IMR-90 (cell line): ENCODE results near the gene C10orf67. TPM values are rescaled to one million over a fixed set of nuclear protein-coding genes. Genes with fewer than 3 reads are reported as not detected.

Source experiments
- ATAC-seq: fragments of 200-7000 bp; cut with Tn5 transposase; 2 replicates; pipeline ENCODE4 v1.9.1; 2020; ENCODE audit warnings: low read depth, mild to moderate bottlenecking, moderate library complexity
- BruUV-seq: library from RNA; stranded (reverse); fragments of 400-500 nt; replicated peaks from 2 replicates; lab custom pipeline; 2021; lab: Mats Ljungman, UMichigan
- CTCF ChIA-PET: fragments of 300-600 bp; formaldehyde crosslinking; extraction: SDS; loops from one replicate; lab custom pipeline; 2021; ENCODE audit warnings: antibody characterized with exemption; lab: Yijun Ruan, JAX
- POLR2A ChIA-PET: fragments of 300-600 bp; sonication (Branson Sonifier 250); formaldehyde crosslinking; loops from one replicate; lab custom pipeline; 2022; ENCODE audit warnings: antibody characterized with exemption; ENCODE audit not compliant: unreplicated experiment; lab: Charles Lee
- DNase-seq: peaks from one replicate; pipeline ENCODE4 v3.0.0; 2013
- H2AFZ ChIP-seq: replicated peaks from 2 replicates; pipeline ENCODE3; 2013; ENCODE audit warnings: low read length, mild to moderate bottlenecking; ENCODE audit not compliant: poor library complexity
- H2AK5ac ChIP-seq: 2 replicates; pipeline ENCODE4 v1.6.1; 2013; ENCODE audit warnings: low read depth, low read length, inconsistent platforms
- H2AK9ac ChIP-seq: replicated peaks from 2 replicates; pipeline ENCODE3; 2013; ENCODE audit warnings: mild to moderate bottlenecking, low read depth, low read length, moderate library complexity; ENCODE audit not compliant: poor library complexity
- H2BK120ac ChIP-seq: 2 replicates; pipeline ENCODE4 v1.6.1; 2013; ENCODE audit warnings: low read depth, low read length, inconsistent platforms
- H2BK15ac ChIP-seq: 3 replicates; pipeline ENCODE4 v1.6.1; 2013; ENCODE audit warnings: low read depth, low read length, inconsistent platforms
- H2BK20ac ChIP-seq: 2 replicates; pipeline ENCODE4 v1.6.1; 2013; ENCODE audit warnings: low read depth, mild to moderate bottlenecking, inconsistent platforms, low read length, moderate library complexity
- H2BK5ac ChIP-seq: 2 replicates; pipeline ENCODE4 v1.6.1; 2013; ENCODE audit warnings: mild to moderate bottlenecking, low read depth, low read length, inconsistent platforms; ENCODE audit not compliant: poor library complexity, severe bottlenecking
- H3K14ac ChIP-seq: replicated peaks from 2 replicates; pipeline ENCODE4 v1.6.1; 2013; ENCODE audit warnings: low read depth, low read length, inconsistent platforms
- H3K18ac ChIP-seq: 2 replicates; pipeline ENCODE4 v1.6.1; 2013; ENCODE audit warnings: low read depth, low read length, control low read depth
- H3K23ac ChIP-seq: 2 replicates; pipeline ENCODE4 v1.6.1; 2013; ENCODE audit warnings: low read depth, low read length, inconsistent platforms
- H3K27ac ChIP-seq: 2 replicates; pipeline ENCODE4 v1.5.1; 2013; ENCODE audit warnings: mild to moderate bottlenecking, control low read depth, low read length; ENCODE audit not compliant: insufficient read depth
- H3K27me3 ChIP-seq: 2 replicates; pipeline ENCODE4 v1.6.1; 2013; ENCODE audit warnings: low read length; ENCODE audit not compliant: control insufficient read depth, insufficient read depth
- H3K36me3 ChIP-seq: 2 replicates; pipeline ENCODE4 v1.6.1; 2013; ENCODE audit warnings: low read length, mixed read lengths; ENCODE audit not compliant: control insufficient read depth, insufficient read depth
- H3K4ac ChIP-seq: 2 replicates; pipeline ENCODE4 v1.6.1; 2013; ENCODE audit warnings: low read depth, low read length, inconsistent platforms
- H3K4me1 ChIP-seq: 2 replicates; pipeline ENCODE4 v1.6.1; 2013; ENCODE audit warnings: low read length, mixed read lengths; ENCODE audit not compliant: control insufficient read depth, insufficient read depth
- H3K4me2 ChIP-seq: 2 replicates; pipeline ENCODE4 v1.6.1; 2013; ENCODE audit warnings: low read depth, mild to moderate bottlenecking, control low read depth, low read length, moderate library complexity
- H3K4me3 ChIP-seq: 2 replicates; pipeline ENCODE4 v1.5.1; 2013; ENCODE audit warnings: low read depth, mild to moderate bottlenecking, control low read depth, low read length, moderate library complexity; ENCODE audit not compliant: insufficient read depth
- H3K56ac ChIP-seq: 2 replicates; pipeline ENCODE4 v1.6.1; 2013; ENCODE audit warnings: low read length, inconsistent platforms; ENCODE audit not compliant: insufficient read depth; ENCODE audit errors: extremely low read depth
- H3K79me1 ChIP-seq, 2 experiments: 2 replicates each; pipeline ENCODE4 v1.6.1; 2013; ENCODE audit warnings: low read length in 2 of 2, inconsistent platforms in 1 of 2, low read depth in 1 of 2
- H3K9ac ChIP-seq: 2 replicates; pipeline ENCODE4 v1.6.1; 2013; ENCODE audit warnings: low read depth, low read length, control low read depth
- H3K9me1 ChIP-seq: 2 replicates; pipeline ENCODE4 v1.6.1; 2013; ENCODE audit warnings: low read length, inconsistent platforms; ENCODE audit not compliant: insufficient read depth
- H3K9me3 ChIP-seq: 2 replicates; pipeline ENCODE4 v1.6.1; 2013; ENCODE audit warnings: low read length; ENCODE audit not compliant: control insufficient read depth, insufficient read depth
- H4K20me1 ChIP-seq: 2 replicates; pipeline ENCODE4 v1.6.1; 2013; ENCODE audit warnings: low read length, inconsistent platforms; ENCODE audit not compliant: insufficient read depth
- H4K5ac ChIP-seq: 2 replicates; pipeline ENCODE4 v1.6.1; 2013; ENCODE audit warnings: mild to moderate bottlenecking, low read depth, low read length, control low read depth
- H4K8ac ChIP-seq, 2 experiments: 2 replicates each; pipeline ENCODE4 v1.6.1; 2013; ENCODE audit warnings: low read depth in 2 of 2, low read length in 2 of 2, control low read depth in 1 of 2, inconsistent platforms in 1 of 2
- H4K91ac ChIP-seq: 2 replicates; pipeline ENCODE4 v1.6.1; 2013; ENCODE audit warnings: low read depth, low read length, inconsistent platforms; ENCODE audit not compliant: insufficient read depth
- USF2 ChIP-seq: fragments of 150-350 bp; IDR thresholded peaks from 2 replicates; pipeline ENCODE4 v1.6.1; 2017; ENCODE audit warnings: mild to moderate bottlenecking, antibody characterized with exemption, low read length, low read depth
- WGBS, 2 experiments: methylation state at CpG; one replicate each; pipeline versions ENCODE4 v1.1.5 to v1.1.7; 2013; ENCODE audit warnings: missing lambda C conversion rate in 2 of 2; ENCODE audit not compliant: insufficient read length in 1 of 2; ENCODE audit errors: extremely low coverage in 2 of 2; 5-methylcytosine and 5-hydroxymethylcytosine counted together
- dilution Hi-C: fragments of 300-500 bp; cut with HindIII; formaldehyde crosslinking; loops from one replicate; pipeline ENCODE4 v1.14.3; 2018; ENCODE audit warnings: low sequenced_read_pairs; ENCODE audit not compliant: unreplicated experiment
- in situ Hi-C: fragments of 300-500 bp; cut with MboI; formaldehyde crosslinking; loops from 3 replicates; pipeline ENCODE4 v1.14.3; 2019; ENCODE audit warnings: low sequenced_read_pairs, inconsistent platforms, mixed read lengths
- intact Hi-C: fragments of 100-400 bp; cut with micrococcal nuclease; formaldehyde crosslinking; loops from 2 replicates; pipeline ENCODE4 v1.10.0; 2022
- polyA plus RNA-seq, 3 experiments: library from polyadenylated mRNA; depleted of rRNA; stranded (reverse); fragments of >200 nt; gene quantifications; 2 replicates each; pipeline ENCODE4 v1.2.3, GENCODE V29; 2012; ENCODE audit warnings: low replicate concordance in 1 of 3
- total RNA-seq: library from RNA; depleted of rRNA; stranded (reverse); fragments of >200 nt; gene quantifications from 2 replicates; pipeline ENCODE4 v1.2.3, GENCODE V29; 2012

The C10orf67 gene
- total and polyA plus RNA-seq, 2 of the 4 experiments (the other 2 are of a cell fraction) = 0.15 to 0.18 TPM

GRCh38 chr10:23281044-23281433, 63.6 kb downstream of the C10orf67 start:
- no peak overlapping the region for H2AK5ac ChIP-seq
- dilution Hi-C loops = no loop called here
- no peaks in the 10 kb centered on the region for H3K79me1 ChIP-seq
- no peak overlapping the region for H3K27ac ChIP-seq
- no peak overlapping the region for H2BK5ac ChIP-seq
- H3K9me1 ChIP-seq = no peaks in the 10 kb centered on the region
- no peak overlapping the region for H2BK20ac ChIP-seq
- BruUV-seq = no TSS peak
- ATAC-seq (no peak), DNase-seq (no peak)
- ChIA-PET POLR2A (no interaction called here), CTCF (interaction anchor here (0.6 kb wide), 1 partner anchor 36 kb away, joined by 3 read pairs; no protein-coding TSS in a partner anchor)
- no peak overlapping the region for H3K4me2 ChIP-seq
- no peak overlapping the region for H2AK9ac ChIP-seq
- in situ Hi-C loops = no loop called here
- H3K4me3 ChIP-seq = no peak overlapping the region
- no peaks in the 10 kb centered on the region for H3K27me3 ChIP-seq
- no peak overlapping the region for H3K56ac ChIP-seq
- intact Hi-C loops = no loop called here
- H4K20me1 ChIP-seq = no peaks in the 10 kb centered on the region
- H3K4ac ChIP-seq = no peak overlapping the region
- H3K9me3 ChIP-seq = no peaks in the 10 kb centered on the region
- no peak overlapping the region for H2AFZ ChIP-seq
- H2BK15ac ChIP-seq = no peak overlapping the region
- no peak overlapping the region for H3K18ac ChIP-seq
- no peak overlapping the region for H3K9ac ChIP-seq
- H3K4me1 ChIP-seq = no peaks in the 10 kb centered on the region
- H4K5ac ChIP-seq = no peak overlapping the region
- no peak overlapping the region for H4K8ac ChIP-seq
- no peak overlapping the region for H4K91ac ChIP-seq
- WGBS, 2 experiments = no CpG with 5 or more reads among the region's 6 CpGs
- H3K36me3 ChIP-seq = no peaks in the 10 kb centered on the region
- H3K23ac ChIP-seq = no peak overlapping the region
- no peak overlapping the region for H2BK120ac ChIP-seq
- TF ChIP-seq USF2 = no peak
- no peak overlapping the region for H3K14ac ChIP-seq
